B cell (primary cell): Measurements from ENCODE around the gene HSPBP1. TPM values are rescaled to one million over a fixed set of nuclear protein-coding genes. Genes with fewer than 3 reads are reported as not detected.

ENCODE experiments used
- ATAC-seq: fragments of 200-7000 bp; cut with Tn5 transposase; one replicate; pipeline ENCODE4 v1.10.0; 2021; ENCODE audit warnings: low read depth, mild to moderate bottlenecking, moderate number of reproducible peaks, moderate library complexity
- CTCF ChIA-PET: fragments of 350-600 bp; sonication (Branson Sonifier 250); formaldehyde crosslinking; loops from one replicate; lab custom pipeline; 2021; ENCODE audit warnings: antibody characterized with exemption, inconsistent platforms; lab: Charles Lee
- POLR2A ChIA-PET: fragments of 350-600 bp; sonication (Branson Sonifier 250); formaldehyde crosslinking; loops from one replicate; lab custom pipeline; 2021; ENCODE audit warnings: antibody characterized with exemption; lab: Charles Lee
- DNase-seq: peaks from one replicate; pipeline ENCODE4 v3.0.0; 2013
- H2AFZ ChIP-seq: 2 replicates; pipeline ENCODE4 v1.6.1; 2012; ENCODE audit warnings: mild to moderate bottlenecking, low read depth, low read length; ENCODE audit not compliant: insufficient read depth, poor library complexity, severe bottlenecking
- H3K27ac ChIP-seq, 2 donors: 1 replicate in 1 of 2; 2 replicates in 1 of 2; pipeline ENCODE4 v1.5.1; 2012 to 2013; ENCODE audit warnings: low read length in 2 of 2, mild to moderate bottlenecking in 2 of 2, moderate library complexity in 1 of 2
- H3K27me3 ChIP-seq, 4 experiments: fragments of 200-600 bp in 1 of 4; sonication (generic) in 1 of 4; replicated peaks in 1 of 4; 1 replicate in 2 of 4; 2 replicates in 2 of 4; pipeline versions ENCODE4 v1.6.1 to v1.7.0; 2013 to 2016; ENCODE audit warnings: low read length in 3 of 4, mild to moderate bottlenecking in 2 of 4, mixed read lengths in 1 of 4, moderate library complexity in 1 of 4; ENCODE audit not compliant: insufficient read depth in 4 of 4, control insufficient read depth in 3 of 4; ENCODE audit errors: control extremely low read depth in 1 of 4
- H3K36me3 ChIP-seq, 2 experiments: replicated peaks in 1 of 2; 1 replicate in 1 of 2; 2 replicates in 1 of 2; pipeline versions ENCODE4 v1.6.1 to v1.7.1; 2013; ENCODE audit warnings: low read length in 1 of 2; ENCODE audit not compliant: insufficient read depth in 2 of 2, control insufficient read depth in 1 of 2; ENCODE audit errors: control extremely low read depth in 1 of 2, extremely low read depth in 1 of 2
- H3K4me1 ChIP-seq, 2 donors: fragments of 200-600 bp in 1 of 2; sonication (generic) in 1 of 2; 1 replicate in 1 of 2; 2 replicates in 1 of 2; pipeline versions ENCODE4 v1.5.1 to v1.6.1; 2013 to 2017; ENCODE audit warnings: low read length in 2 of 2; ENCODE audit not compliant: control insufficient read depth in 2 of 2, insufficient read depth in 2 of 2
- H3K4me2 ChIP-seq: replicated peaks from 2 replicates; pipeline ENCODE3; 2012; ENCODE audit warnings: mild to moderate bottlenecking, low read depth, low read length; ENCODE audit not compliant: poor library complexity, severe bottlenecking
- H3K4me3 ChIP-seq, 5 experiments: fragments of 200-600 bp in 1 of 5; sonication (generic) in 1 of 5; 1 replicate in 3 of 5; 2 replicates in 2 of 5; pipeline versions ENCODE4 v1.5.1 to v1.7.0; 2011 to 2016; ENCODE audit warnings: low read length in 4 of 5, mild to moderate bottlenecking in 4 of 5, low read depth in 2 of 5, control low read depth in 1 of 5, moderate library complexity in 1 of 5; ENCODE audit not compliant: insufficient read depth in 1 of 5; ENCODE audit errors: control extremely low read depth in 1 of 5, extremely low read depth in 1 of 5
- H3K79me2 ChIP-seq: fragments of 200-600 bp; sonication (generic); one replicate; pipeline ENCODE4 v1.6.0; 2016; ENCODE audit warnings: low read length; ENCODE audit not compliant: control insufficient read depth, insufficient read depth
- H3K9ac ChIP-seq: fragments of 200-600 bp; sonication (generic); 2 replicates; pipeline ENCODE4 v1.6.1; 2017; ENCODE audit warnings: mild to moderate bottlenecking, low read length, moderate library complexity
- H3K9me3 ChIP-seq, 3 donors: one replicate each; pipeline versions ENCODE4 v1.6.1 to v1.7.1; 2013; ENCODE audit warnings: low read length in 2 of 3; ENCODE audit not compliant: control insufficient read depth in 2 of 3, insufficient read depth in 1 of 3; ENCODE audit errors: control extremely low read depth in 1 of 3
- H4K20me1 ChIP-seq: 2 replicates; pipeline ENCODE4 v1.6.0; 2012; ENCODE audit warnings: mild to moderate bottlenecking, low read length; ENCODE audit not compliant: insufficient read depth, control insufficient read depth, poor library complexity, severe bottlenecking
- H3K27ac Mint-ChIP-seq: one replicate; pipeline ENCODE4 v1.8.0; 2021; ENCODE audit warnings: mixed read lengths
- H3K27me3 Mint-ChIP-seq: one replicate; pipeline ENCODE4 v1.8.0; 2021; ENCODE audit warnings: mixed read lengths
- H3K4me1 Mint-ChIP-seq: one replicate; pipeline ENCODE4 v1.8.0; 2021; ENCODE audit warnings: mixed read lengths
- H3K4me3 Mint-ChIP-seq: one replicate; pipeline ENCODE4 v1.8.0; 2021; ENCODE audit warnings: mixed read lengths
- H3K9me3 Mint-ChIP-seq: one replicate; pipeline ENCODE4 v1.8.0; 2022; ENCODE audit warnings: mixed read lengths; ENCODE audit not compliant: insufficient read depth
- EZH2 ChIP-seq: IDR thresholded peaks from 2 replicates; pipeline ENCODE4 v1.6.1; 2012; ENCODE audit warnings: borderline replicate concordance, low read depth, mild to moderate bottlenecking, moderate library complexity, low read length; ENCODE audit not compliant: insufficient read depth, poor library complexity, severe bottlenecking
- WGBS: methylation state at CpG from one replicate; pipeline ENCODE4 v1.1.5; 2013; ENCODE audit warnings: missing lambda C conversion rate; ENCODE audit not compliant: insufficient coverage; 5-methylcytosine and 5-hydroxymethylcytosine counted together
- intact Hi-C: fragments of 100-400 bp; cut with micrococcal nuclease; formaldehyde crosslinking; loops from one replicate; pipeline ENCODE4 v1.10.0; 2022
- polyA plus RNA-seq: library from polyadenylated mRNA; depleted of rRNA; stranded (reverse); fragments of >200 nt; gene quantifications from 2 replicates; pipeline ENCODE4 v1.2.3, GENCODE V29; 2012
- total RNA-seq, 2 donors: library from RNA; stranded (reverse); fragments of 120-200 nt in 1 of 2; gene quantifications; 1 replicate in 1 of 2; 2 replicates in 1 of 2; pipeline versions ENCODE4 v1.2.3 to v1.2.4, GENCODE V29; 2013 to 2022
- TF ChIP-seq, protein P1 (sequence below): fragments of 200-600 bp; IDR thresholded peaks from one replicate; pipeline ENCODE4 v1.8.0; 2022; ENCODE audit warnings: antibody characterized with exemption, mild to moderate bottlenecking

The HSPBP1 gene
- total and polyA plus RNA-seq, 2 donors (not counting 1 experiment from before 2014, with no cell fraction given) = 15.6 to 19.0 TPM

DNA sequence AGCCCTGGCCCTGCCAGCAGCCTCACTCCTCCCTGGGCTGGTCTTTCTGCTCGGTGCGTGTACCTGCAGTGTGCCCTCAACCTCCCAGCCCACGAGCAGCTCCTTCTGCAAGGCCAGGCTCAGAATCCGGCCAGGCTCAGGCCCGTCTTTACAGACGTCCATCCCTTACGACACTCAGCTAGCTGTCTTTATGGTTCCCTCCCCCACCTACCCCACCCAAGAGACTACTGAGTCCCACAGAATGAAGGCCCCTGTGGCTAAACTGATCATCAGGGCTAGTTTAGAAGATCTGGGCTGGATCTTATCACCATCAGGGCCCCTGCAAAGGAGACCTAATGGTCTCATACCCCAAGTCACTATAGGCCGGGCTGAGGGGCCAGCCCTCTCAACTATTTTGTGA is 34.5 kb upstream of the HSPBP1 start:
- H3K4me1 Mint-ChIP-seq = no peaks in the 10 kb centered on the region
- no peaks in the 10 kb centered on the region for H3K36me3 ChIP-seq
- ChIA-PET POLR2A (no interaction called here), CTCF (no interaction called here)
- no peak overlapping the region for H3K9ac ChIP-seq
- H3K27me3 ChIP-seq = no peaks in the 10 kb centered on the region
- H3K27ac Mint-ChIP-seq = no peak overlapping the region
- H3K4me3 ChIP-seq = no peak overlapping the region
- TF ChIP-seq, protein P1, sequence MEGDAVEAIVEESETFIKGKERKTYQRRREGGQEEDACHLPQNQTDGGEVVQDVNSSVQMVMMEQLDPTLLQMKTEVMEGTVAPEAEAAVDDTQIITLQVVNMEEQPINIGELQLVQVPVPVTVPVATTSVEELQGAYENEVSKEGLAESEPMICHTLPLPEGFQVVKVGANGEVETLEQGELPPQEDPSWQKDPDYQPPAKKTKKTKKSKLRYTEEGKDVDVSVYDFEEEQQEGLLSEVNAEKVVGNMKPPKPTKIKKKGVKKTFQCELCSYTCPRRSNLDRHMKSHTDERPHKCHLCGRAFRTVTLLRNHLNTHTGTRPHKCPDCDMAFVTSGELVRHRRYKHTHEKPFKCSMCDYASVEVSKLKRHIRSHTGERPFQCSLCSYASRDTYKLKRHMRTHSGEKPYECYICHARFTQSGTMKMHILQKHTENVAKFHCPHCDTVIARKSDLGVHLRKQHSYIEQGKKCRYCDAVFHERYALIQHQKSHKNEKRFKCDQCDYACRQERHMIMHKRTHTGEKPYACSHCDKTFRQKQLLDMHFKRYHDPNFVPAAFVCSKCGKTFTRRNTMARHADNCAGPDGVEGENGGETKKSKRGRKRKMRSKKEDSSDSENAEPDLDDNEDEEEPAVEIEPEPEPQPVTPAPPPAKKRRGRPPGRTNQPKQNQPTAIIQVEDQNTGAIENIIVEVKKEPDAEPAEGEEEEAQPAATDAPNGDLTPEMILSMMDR = no peak
- TF ChIP-seq EZH2 = no peak
- no peaks in the 10 kb centered on the region for H3K4me1 ChIP-seq
- DNase-seq (no peak), ATAC-seq (no peak)
- H3K27ac ChIP-seq = no peak overlapping the region
- no peak overlapping the region for H2AFZ ChIP-seq
- intact Hi-C loops = no loop called here
- no peak overlapping the region for H3K4me2 ChIP-seq
- H3K9me3 Mint-ChIP-seq = no peaks in the 10 kb centered on the region
- WGBS = 95% methylated on average over 8 of the region's 8 CpGs
- peaks cover 0 to 4% (median 0%) of the 10 kb centered on the region in 3 donors for H3K9me3 ChIP-seq
- H3K27me3 Mint-ChIP-seq = no peaks in the 10 kb centered on the region
- no peak overlapping the region for H3K4me3 Mint-ChIP-seq
- no peaks in the 10 kb centered on the region for H4K20me1 ChIP-seq
- H3K79me2 ChIP-seq = no peaks in the 10 kb centered on the region

DNA sequence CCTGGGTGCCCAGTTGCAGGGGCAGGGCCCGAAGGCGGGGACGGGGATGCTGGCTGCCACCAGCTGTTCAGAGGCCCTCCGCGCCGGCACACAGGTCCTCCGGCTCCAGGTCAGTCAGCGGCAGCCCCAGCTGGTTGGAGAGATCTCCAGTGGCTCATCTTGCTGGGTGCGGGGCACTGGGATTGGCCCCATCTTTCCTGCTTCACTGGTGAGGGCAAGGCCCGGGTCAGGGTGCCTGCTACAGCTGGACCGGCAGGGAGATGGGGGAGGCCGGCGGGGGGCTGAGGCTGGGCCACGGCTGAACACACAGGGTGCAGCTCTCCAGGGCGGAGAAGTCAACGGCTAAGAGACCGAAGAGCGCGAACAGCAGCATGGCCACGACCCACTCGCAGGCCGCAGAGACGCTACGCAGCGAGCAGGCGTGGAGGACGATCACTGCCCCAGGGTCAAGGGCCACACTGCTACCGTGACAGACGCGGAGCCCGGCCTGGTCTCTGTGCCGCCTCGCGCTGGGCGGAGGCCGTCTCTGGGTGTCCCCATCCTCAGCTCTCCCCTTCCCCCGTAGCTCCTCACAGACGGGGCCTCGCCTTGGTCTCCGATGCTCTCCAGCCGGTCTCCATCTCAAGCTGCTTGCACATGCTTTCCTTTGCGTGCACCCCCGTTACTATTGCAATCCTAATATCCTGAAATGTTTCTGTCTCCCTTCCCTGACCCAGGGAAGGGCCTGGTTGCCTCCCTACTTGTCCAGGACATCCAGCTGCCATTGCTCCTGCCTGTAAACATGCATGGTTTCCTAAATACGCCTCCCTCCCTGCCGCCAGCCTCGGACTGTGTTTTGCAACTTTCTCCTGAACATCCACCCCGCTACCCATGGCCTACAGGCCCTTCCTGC is 33.0 kb upstream of the HSPBP1 start:
- Histone ChIP-seq H3K79me2 (no peaks in the 10 kb centered on the region), H3K36me3 (no peaks in the 10 kb centered on the region), H3K4me2 (no peak overlapping the region), H3K27me3 (no peaks in the 10 kb centered on the region), H2AFZ (no peak overlapping the region), H3K4me3 (no peak overlapping the region), H3K9ac (no peak overlapping the region), H3K4me1 (no peaks in the 10 kb centered on the region), H3K27ac (no peak overlapping the region), H4K20me1 (no peaks in the 10 kb centered on the region), H3K9me3 (peaks cover 0 to 8% (median 0%) of the 10 kb centered on the region in 3 donors)
- ATAC-seq = no peak
- no peak overlapping the region for H3K27ac Mint-ChIP-seq
- WGBS = 97% methylated on average over 47 of the region's 47 CpGs
- no peak overlapping the region for H3K4me3 Mint-ChIP-seq
- no peaks in the 10 kb centered on the region for H3K9me3 Mint-ChIP-seq
- H3K27me3 Mint-ChIP-seq = no peaks in the 10 kb centered on the region
- POLR2A ChIA-PET = no interaction called here
- H3K4me1 Mint-ChIP-seq = no peaks in the 10 kb centered on the region
- TF ChIP-seq EZH2 = no peak
- CTCF ChIA-PET = interaction anchor here (0.7 kb wide), 1 partner anchor 11 kb away, joined by 3 read pairs; no protein-coding TSS in a partner anchor
- intact Hi-C loops = no loop called here
- DNase-seq = no peak
